ENCODE results near the gene SNX9. TPM values are rescaled to one million over a fixed set of nuclear protein-coding genes. Genes with fewer than 3 reads are reported as not detected.

Gene SNX9
- total RNA-seq, 4 donors from 2014 or later: 13.7 to 57.2 (median 50.7) TPM

DNA sequence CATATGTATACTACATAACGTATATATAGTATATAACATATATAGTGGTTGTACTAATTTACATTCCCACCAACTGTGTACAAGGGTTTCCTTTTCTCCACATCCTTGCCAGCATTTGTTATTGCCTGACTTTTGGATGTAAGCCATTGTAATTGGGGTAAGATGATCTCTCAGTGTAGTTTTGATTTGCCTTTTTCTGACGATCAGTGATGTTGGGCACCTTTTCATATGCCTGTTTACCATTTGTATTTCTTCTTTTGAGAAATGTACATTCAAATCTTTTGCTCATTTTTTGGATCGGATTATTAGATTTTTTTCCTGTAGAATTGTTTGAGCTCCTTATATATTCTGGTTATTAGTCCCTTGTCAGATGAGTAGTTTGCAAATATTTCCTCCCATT, 170.0 kb downstream of the SNX9 start:
- no peaks in the 10 kb centered on the region for H3K36me3 ChIP-seq
- in situ Hi-C loops (cut with MboI; ENCODE audit: low pct_ligation_motif_present in 1 of 4, low pct_unique_long_range_greater_than_20kb in 1 of 4, low sequenced_read_pairs in 3 of 4) (no loop called here), intact Hi-C loops (cut with DNase I; ENCODE audit: low total_unique reads) (no loop called here)
- 66 to 72% methylated on average over 3 of the region's 3 CpGs for WGBS, 2 donors (ENCODE audit: low coverage in 1 of 2)
- H3K9me3 ChIP-seq: no peaks in the 10 kb centered on the region
- no peak for TF ChIP-seq EP300 (IDR thresholded peaks at IDR 0.05; ENCODE audit: low read depth)
- TF ChIP-seq, protein P1, sequence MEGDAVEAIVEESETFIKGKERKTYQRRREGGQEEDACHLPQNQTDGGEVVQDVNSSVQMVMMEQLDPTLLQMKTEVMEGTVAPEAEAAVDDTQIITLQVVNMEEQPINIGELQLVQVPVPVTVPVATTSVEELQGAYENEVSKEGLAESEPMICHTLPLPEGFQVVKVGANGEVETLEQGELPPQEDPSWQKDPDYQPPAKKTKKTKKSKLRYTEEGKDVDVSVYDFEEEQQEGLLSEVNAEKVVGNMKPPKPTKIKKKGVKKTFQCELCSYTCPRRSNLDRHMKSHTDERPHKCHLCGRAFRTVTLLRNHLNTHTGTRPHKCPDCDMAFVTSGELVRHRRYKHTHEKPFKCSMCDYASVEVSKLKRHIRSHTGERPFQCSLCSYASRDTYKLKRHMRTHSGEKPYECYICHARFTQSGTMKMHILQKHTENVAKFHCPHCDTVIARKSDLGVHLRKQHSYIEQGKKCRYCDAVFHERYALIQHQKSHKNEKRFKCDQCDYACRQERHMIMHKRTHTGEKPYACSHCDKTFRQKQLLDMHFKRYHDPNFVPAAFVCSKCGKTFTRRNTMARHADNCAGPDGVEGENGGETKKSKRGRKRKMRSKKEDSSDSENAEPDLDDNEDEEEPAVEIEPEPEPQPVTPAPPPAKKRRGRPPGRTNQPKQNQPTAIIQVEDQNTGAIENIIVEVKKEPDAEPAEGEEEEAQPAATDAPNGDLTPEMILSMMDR (IDR thresholded peaks at IDR 0.05): no peak
- no peak for TF ChIP-seq POLR2AphosphoS5 (IDR thresholded peaks at IDR 0.05)
- TF ChIP-seq POLR2A (IDR thresholded peaks at IDR 0.05): no peak
- DNase-seq: no peak
- no peaks in the 10 kb centered on the region for H3K27me3 ChIP-seq
- H3K4me3 ChIP-seq: no peak overlapping the region
- H3K4me1 ChIP-seq: peaks cover 15 to 38% (median 24%) of the 10 kb centered on the region in 4 donors
- no peak overlapping the region for H3K27ac ChIP-seq

GRCh38 chr6:157994125-157994795, 171.2 kb downstream of the SNX9 start:
- no peaks in the 10 kb centered on the region for H3K36me3 ChIP-seq
- peaks cover 15 to 39% (median 22%) of the 10 kb centered on the region in 4 donors for H3K4me1 ChIP-seq
- intact Hi-C loops (cut with DNase I; ENCODE audit: low total_unique reads) (no loop called here), in situ Hi-C loops (cut with MboI; ENCODE audit: low pct_ligation_motif_present in 1 of 4, low pct_unique_long_range_greater_than_20kb in 1 of 4, low sequenced_read_pairs in 3 of 4) (no loop called here)
- no peaks in the 10 kb centered on the region for H3K27me3 ChIP-seq
- no peak overlapping the region for H3K27ac ChIP-seq
- H3K4me3 ChIP-seq: no peak overlapping the region
- H3K9me3 ChIP-seq: no peaks in the 10 kb centered on the region
- no peak for DNase-seq
- TF ChIP-seq EP300 (IDR thresholded peaks at IDR 0.05; ENCODE audit: low read depth) (no peak), POLR2AphosphoS5 (IDR thresholded peaks at IDR 0.05) (no peak), POLR2A (IDR thresholded peaks at IDR 0.05) (no peak)
- TF ChIP-seq, protein P1 (IDR thresholded peaks at IDR 0.05): no peak
- 81% methylated on average over 7 of the region's 7 CpGs; no CpG with 5 or more reads in 1 of the 2 donors for WGBS, 2 donors (ENCODE audit: low coverage in 1 of 2)

Small RNA genes within 50 kb of the gene (small RNA-seq; reads per million reads assigned to genes)
- gene HSPE1P26: 0 reads per million in 4 donors
- 0 reads per million in 4 donors for gene RNU6-786P

Other genes starting within 250 kb of the SNX9 start
- gene SYNJ2, start 158.6 kb downstream of the SNX9 start, total RNA-seq: 10 to 100 TPM; 27.8 to 42.6 (median 31.8) TPM

All from transverse colon (tissue), 4 donors.